HG03378 (cell line): ENCODE measurements around the gene U2AF1L4.

Experiments used
- ATAC-seq: cut with Tn5 transposase; IDR thresholded peaks from one replicate; pipeline ENCODE4 v1.9.1; 2021; ENCODE audit warnings: mild to moderate bottlenecking, moderate library complexity; ENCODE audit not compliant: unreplicated experiment

Gene U2AF1L4

DNA sequence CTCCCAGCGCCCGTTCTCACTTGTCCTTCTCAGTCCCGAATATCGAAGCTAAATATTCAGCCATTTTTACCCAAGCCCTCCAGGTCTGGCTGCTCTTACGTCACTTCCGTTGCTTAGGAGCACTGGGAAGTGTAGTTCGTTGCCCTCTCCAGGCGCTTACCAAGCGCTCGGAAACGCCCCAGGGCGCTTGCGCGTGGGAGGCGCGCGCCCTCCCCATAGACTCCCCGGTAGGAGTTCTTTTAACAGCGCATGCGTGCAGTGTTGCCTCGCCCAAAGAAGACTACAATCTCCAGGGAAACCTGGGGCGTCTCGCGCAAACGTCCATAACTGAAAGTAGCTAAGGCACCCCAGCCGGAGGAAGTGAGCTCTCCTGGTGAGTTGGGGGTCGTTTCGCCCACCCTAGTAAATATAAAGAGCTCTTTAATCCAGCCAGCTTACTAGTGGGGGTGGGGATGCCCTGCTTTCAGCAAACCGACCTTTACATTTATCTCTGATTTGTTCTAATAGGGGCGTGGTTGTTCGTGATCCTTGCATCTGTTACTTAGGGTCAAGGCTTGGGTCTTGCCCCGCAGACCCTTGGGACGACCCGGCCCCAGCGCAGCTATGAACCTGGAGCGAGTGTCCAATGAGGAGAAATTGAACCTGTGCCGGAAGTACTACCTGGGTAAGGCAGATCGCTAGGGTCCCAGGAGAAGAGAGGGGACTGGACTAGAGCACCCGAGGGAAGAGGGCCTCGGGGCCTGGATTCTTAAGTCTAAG lies at the start of gene U2AF1L4, which contains the start of gene PSENEN:
TSS of gene U2AF1L4 (minus strand) at position 91 of the 759 bp plus-strand sequence. CDS start at position 64, 27 bp downstream.
TSS of gene PSENEN (plus strand) at position 324 of the 759 bp plus-strand sequence. CDS start at position 604, 280 bp downstream.
- ATAC-seq, result peak; percentile 39

GRCh38 chr19:35793381-35794165 lies 48.4 kb upstream of the U2AF1L4 start:
- no peak for ATAC-seq

- no peak for ATAC-seq
Observed at GRCh38 chr19:35792888-35793287, 47.7 kb upstream of the U2AF1L4 start.

DNA sequence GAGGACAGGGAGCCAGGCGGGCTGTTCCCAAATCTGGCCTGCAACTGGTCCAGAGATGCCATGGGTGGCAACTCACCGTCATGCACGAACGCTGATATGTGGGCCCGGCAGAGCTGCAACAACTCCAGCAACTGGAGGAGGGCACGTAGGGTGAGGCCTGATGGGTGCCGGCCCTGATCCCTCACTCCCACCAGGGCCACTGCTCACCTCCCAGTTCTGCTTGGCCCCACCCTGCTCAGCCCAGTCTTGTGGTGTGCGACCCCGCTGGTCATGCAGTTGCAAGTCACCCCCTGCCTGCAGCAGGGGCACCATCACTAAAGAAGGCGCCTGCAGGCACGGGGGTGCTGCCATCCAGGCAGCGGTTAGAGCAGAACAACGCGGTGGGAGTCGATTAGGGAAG lies 47.1 kb upstream of the U2AF1L4 start:
- ATAC-seq, result no peak

DNA sequence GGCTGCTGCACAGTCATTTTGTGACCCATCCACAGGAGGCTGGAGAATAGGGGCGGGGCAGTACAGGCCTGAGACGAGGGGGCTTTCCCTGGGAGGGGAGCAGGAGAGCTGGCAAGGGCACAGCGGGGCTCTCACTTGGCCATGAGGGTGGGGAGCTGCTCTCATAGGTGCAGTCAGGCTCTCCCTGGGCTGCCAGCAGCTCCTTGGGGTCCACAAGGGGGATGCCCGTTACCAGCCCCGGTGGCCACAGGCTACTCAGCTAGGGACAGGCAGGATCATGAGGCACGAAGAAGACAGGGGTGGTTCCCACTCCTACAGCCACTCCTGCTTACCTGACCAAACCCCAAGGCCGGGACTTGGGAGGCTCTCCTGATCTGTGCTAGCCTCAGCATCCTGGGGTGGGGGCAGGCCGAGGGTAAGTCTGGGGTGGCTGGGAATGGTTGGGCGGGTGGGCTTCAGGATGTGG lies 46.6 kb upstream of the U2AF1L4 start:
- no peak for ATAC-seq

- no peak for ATAC-seq
Observed at GRCh38 chr19:35790981-35791813, 46.0 kb upstream of the U2AF1L4 start.

GRCh38 chr19:35789978-35790944 lies 45.0 kb upstream of the U2AF1L4 start:
- ATAC-seq, result no peak

- ATAC-seq, result no peak
Observed at GRCh38 chr19:35789195-35789977, 44.2 kb upstream of the U2AF1L4 start.

DNA sequence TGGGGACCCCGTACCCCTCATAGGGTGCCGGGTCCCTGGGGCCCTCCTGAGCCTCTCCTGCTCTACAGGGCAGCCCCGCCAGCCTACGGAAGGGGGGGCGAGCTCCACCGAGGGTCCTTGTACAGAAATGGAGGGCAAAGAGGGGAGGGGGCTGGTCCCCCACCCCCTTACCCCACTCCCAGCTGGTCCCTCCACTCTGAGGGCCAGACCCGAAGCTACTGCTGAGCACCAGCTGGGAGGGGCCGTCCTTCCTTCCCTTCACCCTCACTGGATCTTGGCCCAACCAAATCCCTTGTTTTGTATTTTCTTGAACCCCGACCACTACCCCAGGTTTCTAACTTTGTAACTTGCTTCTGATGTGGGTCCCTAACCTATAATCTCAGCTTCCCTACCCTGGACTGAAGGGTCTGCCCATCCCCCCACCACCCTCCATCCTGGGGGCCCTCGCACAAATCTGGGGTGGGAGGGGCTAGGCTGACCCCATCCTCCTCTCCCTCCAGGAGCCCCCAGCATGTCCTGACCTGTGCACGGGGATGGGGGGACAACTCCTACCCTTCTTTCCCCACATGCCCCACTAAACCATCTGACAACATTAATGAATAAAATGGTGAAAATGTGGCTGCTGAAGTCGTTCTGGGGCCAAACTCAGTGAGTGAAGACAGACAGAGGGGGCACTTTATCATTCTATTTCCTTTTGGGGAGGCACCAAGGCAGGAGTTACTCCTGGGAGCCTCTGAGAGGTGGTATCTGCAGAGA lies 43.2 kb upstream of the U2AF1L4 start:
- no peak for ATAC-seq

DNA sequence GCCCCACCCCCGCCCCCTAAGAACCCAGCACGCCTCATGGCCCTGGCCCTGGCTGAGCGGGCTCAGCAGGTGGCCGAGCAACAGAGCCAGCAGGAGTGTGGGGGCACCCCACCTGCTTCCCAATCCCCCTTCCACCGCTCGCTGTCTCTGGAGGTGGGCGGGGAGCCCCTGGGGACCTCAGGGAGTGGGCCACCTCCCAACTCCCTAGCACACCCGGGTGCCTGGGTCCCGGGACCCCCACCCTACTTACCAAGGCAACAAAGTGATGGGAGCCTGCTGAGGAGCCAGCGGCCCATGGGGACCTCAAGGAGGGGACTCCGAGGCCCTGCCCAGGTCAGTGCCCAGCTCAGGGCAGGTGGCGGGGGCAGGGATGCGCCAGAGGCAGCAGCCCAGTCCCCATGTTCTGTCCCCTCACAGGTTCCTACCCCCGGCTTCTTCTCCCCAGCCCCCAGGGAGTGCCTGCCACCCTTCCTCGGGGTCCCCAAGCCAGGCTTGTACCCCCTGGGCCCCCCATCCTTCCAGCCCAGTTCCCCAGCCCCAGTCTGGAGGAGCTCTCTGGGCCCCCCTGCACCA lies 42.1 kb upstream of the U2AF1L4 start:
- ATAC-seq, result no peak

DNA sequence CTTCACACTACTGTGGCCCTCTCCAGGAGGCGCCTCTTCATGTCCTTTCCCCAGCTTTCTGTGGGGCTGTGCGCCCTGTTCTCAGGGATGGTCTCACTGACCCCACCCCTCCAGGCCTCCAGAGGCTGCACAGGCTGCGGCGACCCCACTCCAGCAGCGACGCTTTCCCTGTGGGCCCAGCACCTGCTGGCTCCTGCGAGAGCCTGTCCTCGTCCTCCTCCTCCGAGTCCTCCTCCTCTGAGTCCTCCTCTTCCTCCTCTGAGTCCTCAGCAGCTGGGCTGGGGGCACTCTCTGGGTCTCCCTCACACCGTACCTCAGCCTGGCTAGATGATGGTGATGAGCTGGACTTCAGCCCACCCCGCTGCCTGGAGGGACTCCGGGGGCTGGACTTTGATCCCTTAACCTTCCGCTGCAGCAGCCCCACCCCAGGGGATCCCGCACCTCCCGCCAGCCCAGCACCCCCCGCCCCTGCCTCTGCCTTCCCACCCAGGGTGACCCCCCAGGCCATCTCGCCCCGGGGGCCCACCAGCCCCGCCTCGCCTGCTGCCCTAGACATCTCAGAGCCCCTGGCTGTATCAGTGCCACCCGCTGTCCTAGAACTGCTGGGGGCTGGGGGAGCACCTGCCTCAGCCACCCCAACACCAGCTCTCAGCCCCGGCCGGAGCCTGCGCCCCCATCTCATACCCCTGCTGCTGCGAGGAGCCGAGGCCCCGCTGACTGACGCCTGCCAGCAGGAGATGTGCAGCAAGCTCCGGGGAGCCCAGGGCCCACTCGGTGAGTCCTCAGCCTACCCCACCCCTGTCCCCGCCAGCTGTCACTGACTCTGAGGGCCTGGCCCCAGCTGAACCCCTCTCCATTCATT lies 41.3 kb upstream of the U2AF1L4 start:
- ATAC-seq, result no peak

GRCh38 chr19:35785339-35785627 lies 40.1 kb upstream of the U2AF1L4 start:
- ATAC-seq, result no peak

GRCh38 chr19:35784503-35785338 lies 39.5 kb upstream of the U2AF1L4 start:
- no peak for ATAC-seq

GRCh38 chr19:35783469-35784434 lies 38.5 kb upstream of the U2AF1L4 start:
- no peak for ATAC-seq

DNA sequence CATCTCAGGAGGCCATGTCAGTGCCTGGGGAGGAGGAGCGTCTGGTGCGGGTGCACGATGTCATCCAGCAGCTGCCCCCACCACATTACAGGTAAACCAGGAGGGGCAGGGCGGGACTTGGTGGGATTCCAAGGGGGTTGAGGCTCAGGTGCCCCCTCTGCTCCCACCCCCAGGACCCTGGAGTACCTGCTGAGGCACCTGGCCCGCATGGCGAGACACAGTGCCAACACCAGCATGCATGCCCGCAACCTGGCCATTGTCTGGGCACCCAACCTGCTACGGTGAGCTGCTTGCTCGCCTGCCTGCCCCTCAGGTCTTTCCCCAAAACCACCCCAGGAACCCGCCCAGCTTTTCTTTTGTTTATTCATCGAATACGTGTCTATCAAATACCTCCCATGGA lies 37.4 kb upstream of the U2AF1L4 start:
- no peak for ATAC-seq
